ENCODE measurements around the gene NPBWR2. TPM values are rescaled to one million over a fixed set of nuclear protein-coding genes. Genes with fewer than 3 reads are reported as not detected.

The NPBWR2 gene
- total RNA-seq, 1 donor from 2014 or later = not detected

DNA sequence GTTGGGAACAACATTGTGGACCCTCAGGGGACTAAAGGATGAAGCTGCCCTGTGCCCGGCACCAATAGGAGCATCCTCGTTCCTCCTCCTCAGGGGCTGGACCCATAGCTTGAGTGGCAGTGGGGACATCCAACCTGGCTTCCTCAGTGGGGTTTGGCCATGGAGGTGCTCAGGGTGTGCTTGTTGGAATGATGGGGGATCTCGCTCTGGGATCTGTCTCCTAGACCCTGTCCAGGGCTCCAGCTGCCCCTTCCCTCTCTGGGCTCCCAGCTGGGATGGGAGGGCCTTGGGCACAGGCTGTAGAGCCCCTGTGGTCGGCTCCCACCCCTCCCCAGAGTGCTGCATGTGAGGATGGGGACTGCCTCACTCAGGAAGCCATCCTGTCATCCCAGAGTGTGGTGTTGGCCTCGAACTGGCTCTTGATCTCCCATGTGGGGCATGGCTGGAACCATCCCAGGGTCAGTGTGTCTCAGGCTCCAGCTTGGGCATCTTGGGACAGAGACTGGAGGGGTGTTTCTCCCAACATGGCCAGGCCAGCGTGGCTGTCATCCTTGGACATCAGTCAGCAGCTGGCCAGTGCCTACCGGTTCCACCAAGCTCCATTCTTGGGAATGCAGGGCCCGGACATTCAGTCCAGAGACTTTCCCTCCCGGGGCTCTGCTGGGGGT, 47.4 kb upstream of the NPBWR2 start:
- Mint-ChIP-seq H3K27ac (ENCODE audit: unreplicated experiment) (no peak overlapping the region), H3K4me3 (ENCODE audit: unreplicated experiment) (no peak overlapping the region), H3K4me1 (ENCODE audit: low read depth, unreplicated experiment) (peaks cover 7% of the 10 kb centered on the region), H3K9me3 (ENCODE audit: unreplicated experiment) (peaks cover 6% of the 10 kb centered on the region), H3K27me3 (ENCODE audit: low read depth, unreplicated experiment) (peaks cover 34% of the 10 kb centered on the region), H3K36me3 (ENCODE audit: low read depth, unreplicated experiment) (no peaks in the 10 kb centered on the region)
- Histone ChIP-seq H2AFZ (ENCODE audit: low read depth, low read length) (no peak overlapping the region), H3K4me3 (ENCODE audit: insufficient read depth, low read depth, low read length) (no peak overlapping the region), H3K27ac (ENCODE audit: low read depth, low read length) (no peak overlapping the region), H3K9me3 (ENCODE audit: insufficient read depth, low read depth, low read length) (no peaks in the 10 kb centered on the region), H3K9ac (ENCODE audit: low read length) (no peak overlapping the region), H3K36me3 (ENCODE audit: insufficient read depth, low read length) (no peaks in the 10 kb centered on the region), H3K79me2 (ENCODE audit: insufficient read depth, low read length) (no peaks in the 10 kb centered on the region), H3K4me1 (ENCODE audit: insufficient read depth, low read length) (peaks cover 4% of the 10 kb centered on the region), H3K4me2 (ENCODE audit: low read length) (no peak overlapping the region), H3K27me3 (ENCODE audit: insufficient read depth, low read length) (peaks cover 6% of the 10 kb centered on the region), H4K20me1 (ENCODE audit: insufficient read depth, low read length) (no peaks in the 10 kb centered on the region)
- FAIRE-seq = no peak
- TF ChIP-seq CTCF (IDR thresholded peaks at IDR 0.05; ENCODE audit: insufficient read depth, low read depth, low read length) (no peak), EZH2 (IDR thresholded peaks at IDR 0.05; ENCODE audit: insufficient read depth, low read length) (no peak)
- no peak for DNase-seq (ENCODE audit: low read depth)

DNA sequence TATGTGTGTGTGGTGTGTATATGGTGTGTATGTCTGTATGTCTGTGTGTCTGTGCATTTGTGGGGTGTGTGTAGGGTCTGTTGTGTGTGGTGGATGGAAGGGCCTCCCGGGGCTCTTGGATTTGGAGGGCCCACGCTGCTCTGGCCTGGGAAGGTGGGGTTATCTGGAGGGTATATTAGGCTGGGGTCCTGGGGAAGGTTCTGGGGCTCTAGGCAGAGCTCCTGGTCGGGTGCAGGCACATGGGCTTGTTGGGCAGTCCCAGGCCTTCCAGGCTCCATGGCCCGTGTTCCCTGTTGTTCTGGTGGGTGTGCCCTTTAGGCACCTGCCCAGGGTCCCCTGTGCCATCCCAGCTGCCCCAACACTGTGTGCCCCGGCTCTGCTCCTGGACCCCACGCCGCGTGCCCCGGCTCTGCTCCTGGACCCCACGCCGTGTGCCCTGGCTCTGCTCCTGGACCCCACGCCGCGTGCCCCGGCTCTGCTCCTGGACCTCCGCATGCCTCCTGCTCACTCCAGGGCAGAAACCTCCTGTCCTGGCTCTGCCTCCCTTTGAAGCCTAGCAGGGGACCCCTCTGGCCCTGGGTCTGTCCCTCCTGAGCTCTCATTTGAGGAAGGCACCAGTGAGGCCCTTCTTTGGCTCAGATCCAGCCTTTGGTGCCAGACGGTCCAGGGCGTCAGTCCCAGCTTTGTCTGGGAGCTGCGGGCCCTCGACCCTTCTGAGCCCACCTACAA, 46.7 kb upstream of the NPBWR2 start:
- H3K9me3 ChIP-seq (ENCODE audit: insufficient read depth, low read depth, low read length) = no peaks in the 10 kb centered on the region
- H2AFZ ChIP-seq (ENCODE audit: low read depth, low read length) = no peak overlapping the region
- H3K79me2 ChIP-seq (ENCODE audit: insufficient read depth, low read length) = no peaks in the 10 kb centered on the region
- no peak overlapping the region for H3K4me2 ChIP-seq (ENCODE audit: low read length)
- H3K9ac ChIP-seq (ENCODE audit: low read length) = no peak overlapping the region
- H3K27me3 Mint-ChIP-seq (ENCODE audit: low read depth, unreplicated experiment) = peaks cover 29% of the 10 kb centered on the region
- DNase-seq (ENCODE audit: low read depth) = no peak
- no peaks in the 10 kb centered on the region for H3K36me3 Mint-ChIP-seq (ENCODE audit: low read depth, unreplicated experiment)
- no peak for FAIRE-seq
- H3K4me3 ChIP-seq (ENCODE audit: insufficient read depth, low read depth, low read length) = no peak overlapping the region
- H3K4me3 Mint-ChIP-seq (ENCODE audit: unreplicated experiment) = no peak overlapping the region
- H3K9me3 Mint-ChIP-seq (ENCODE audit: unreplicated experiment) = peaks cover 6% of the 10 kb centered on the region
- H4K20me1 ChIP-seq (ENCODE audit: insufficient read depth, low read length) = no peaks in the 10 kb centered on the region
- no peak overlapping the region for H3K27ac ChIP-seq (ENCODE audit: low read depth, low read length)
- H3K36me3 ChIP-seq (ENCODE audit: insufficient read depth, low read length) = no peaks in the 10 kb centered on the region
- H3K4me1 ChIP-seq (ENCODE audit: insufficient read depth, low read length) = peaks cover 4% of the 10 kb centered on the region
- H3K27me3 ChIP-seq (ENCODE audit: insufficient read depth, low read length) = peaks cover 1% of the 10 kb centered on the region
- TF ChIP-seq CTCF (IDR thresholded peaks at IDR 0.05; ENCODE audit: insufficient read depth, low read depth, low read length) = no peak
- no peak for TF ChIP-seq EZH2 (IDR thresholded peaks at IDR 0.05; ENCODE audit: insufficient read depth, low read length)
- peaks cover 7% of the 10 kb centered on the region for H3K4me1 Mint-ChIP-seq (ENCODE audit: low read depth, unreplicated experiment)
- no peak overlapping the region for H3K27ac Mint-ChIP-seq (ENCODE audit: unreplicated experiment)

GRCh38 chr20:64153410-64153809, 46.0 kb upstream of the NPBWR2 start:
- no peak overlapping the region for H2AFZ ChIP-seq (ENCODE audit: low read depth, low read length)
- Mint-ChIP-seq H3K9me3 (ENCODE audit: unreplicated experiment) (peaks cover 6% of the 10 kb centered on the region), H3K27ac (ENCODE audit: unreplicated experiment) (no peak overlapping the region), H3K36me3 (ENCODE audit: low read depth, unreplicated experiment) (no peaks in the 10 kb centered on the region), H3K4me1 (ENCODE audit: low read depth, unreplicated experiment) (peaks cover 5% of the 10 kb centered on the region), H3K27me3 (ENCODE audit: low read depth, unreplicated experiment) (peaks cover 27% of the 10 kb centered on the region), H3K4me3 (ENCODE audit: unreplicated experiment) (no peak overlapping the region)
- peaks cover 4% of the 10 kb centered on the region for H3K4me1 ChIP-seq (ENCODE audit: insufficient read depth, low read length)
- TF ChIP-seq EZH2 (IDR thresholded peaks at IDR 0.05; ENCODE audit: insufficient read depth, low read length) = no peak
- no peak for TF ChIP-seq CTCF (IDR thresholded peaks at IDR 0.05; ENCODE audit: insufficient read depth, low read depth, low read length)
- H3K9me3 ChIP-seq (ENCODE audit: insufficient read depth, low read depth, low read length) = no peaks in the 10 kb centered on the region
- H3K4me2 ChIP-seq (ENCODE audit: low read length) = no peak overlapping the region
- FAIRE-seq (no peak), DNase-seq (ENCODE audit: low read depth) (no peak)
- H3K4me3 ChIP-seq (ENCODE audit: insufficient read depth, low read depth, low read length) = no peak overlapping the region
- H3K36me3 ChIP-seq (ENCODE audit: insufficient read depth, low read length) = no peaks in the 10 kb centered on the region
- no peak overlapping the region for H3K9ac ChIP-seq (ENCODE audit: low read length)
- H3K27me3 ChIP-seq (ENCODE audit: insufficient read depth, low read length) = no peaks in the 10 kb centered on the region
- H3K27ac ChIP-seq (ENCODE audit: low read depth, low read length) = no peak overlapping the region
- no peaks in the 10 kb centered on the region for H3K79me2 ChIP-seq (ENCODE audit: insufficient read depth, low read length)
- H4K20me1 ChIP-seq (ENCODE audit: insufficient read depth, low read length) = no peaks in the 10 kb centered on the region

All from astrocyte (in vitro differentiated cells and primary cell).